ENCODE results near the gene MED13L.

DNA sequence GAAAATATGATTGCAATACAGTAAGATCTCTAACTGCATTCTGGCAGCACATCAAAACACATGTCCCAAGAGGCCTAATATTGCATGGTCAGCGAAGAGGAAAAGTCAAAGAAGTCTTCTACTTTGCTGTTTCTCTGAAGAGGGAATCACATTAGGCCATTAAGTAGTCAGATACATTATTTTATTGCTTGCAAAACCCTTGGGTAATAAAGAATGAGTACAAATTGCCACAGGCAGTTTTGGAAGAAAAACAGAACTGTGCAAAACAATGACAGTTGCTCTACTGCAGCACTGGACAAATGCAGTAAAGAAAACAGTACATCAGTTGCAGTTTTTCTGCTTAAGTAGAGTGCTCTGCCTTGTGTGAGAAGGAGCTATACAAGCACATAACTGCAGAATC lies 211.9 kb downstream of the MED13L start:
- TF ChIP-seq, protein P1, sequence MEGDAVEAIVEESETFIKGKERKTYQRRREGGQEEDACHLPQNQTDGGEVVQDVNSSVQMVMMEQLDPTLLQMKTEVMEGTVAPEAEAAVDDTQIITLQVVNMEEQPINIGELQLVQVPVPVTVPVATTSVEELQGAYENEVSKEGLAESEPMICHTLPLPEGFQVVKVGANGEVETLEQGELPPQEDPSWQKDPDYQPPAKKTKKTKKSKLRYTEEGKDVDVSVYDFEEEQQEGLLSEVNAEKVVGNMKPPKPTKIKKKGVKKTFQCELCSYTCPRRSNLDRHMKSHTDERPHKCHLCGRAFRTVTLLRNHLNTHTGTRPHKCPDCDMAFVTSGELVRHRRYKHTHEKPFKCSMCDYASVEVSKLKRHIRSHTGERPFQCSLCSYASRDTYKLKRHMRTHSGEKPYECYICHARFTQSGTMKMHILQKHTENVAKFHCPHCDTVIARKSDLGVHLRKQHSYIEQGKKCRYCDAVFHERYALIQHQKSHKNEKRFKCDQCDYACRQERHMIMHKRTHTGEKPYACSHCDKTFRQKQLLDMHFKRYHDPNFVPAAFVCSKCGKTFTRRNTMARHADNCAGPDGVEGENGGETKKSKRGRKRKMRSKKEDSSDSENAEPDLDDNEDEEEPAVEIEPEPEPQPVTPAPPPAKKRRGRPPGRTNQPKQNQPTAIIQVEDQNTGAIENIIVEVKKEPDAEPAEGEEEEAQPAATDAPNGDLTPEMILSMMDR (IDR thresholded peaks at IDR 0.05; ENCODE audit: insufficient read depth, low read length, poor library complexity, severe bottlenecking) = no peak
- no peak for TF ChIP-seq EZH2phosphoT487 (conservative IDR thresholded peaks at IDR 0.05; ENCODE audit: low read length)

Measured in SU-DHL-6 (cell line).